PC-9 (cell line): ENCODE data around the gene KLRK1.

Experiments used
- CTCF ChIP-seq: fragments of 200-600 bp; sonication (generic); conservative IDR thresholded peaks from 2 replicates; pipeline ENCODE4 v1.6.1; 2017; ENCODE audit warnings: mixed run types, antibody characterized with exemption, mild to moderate bottlenecking, moderate library complexity
- EZH2 ChIP-seq: fragments of 200-600 bp; sonication (generic); IDR thresholded peaks from 2 replicates; pipeline ENCODE4 v1.8.0; 2017; ENCODE audit warnings: antibody characterized with exemption, low read depth

DNA sequence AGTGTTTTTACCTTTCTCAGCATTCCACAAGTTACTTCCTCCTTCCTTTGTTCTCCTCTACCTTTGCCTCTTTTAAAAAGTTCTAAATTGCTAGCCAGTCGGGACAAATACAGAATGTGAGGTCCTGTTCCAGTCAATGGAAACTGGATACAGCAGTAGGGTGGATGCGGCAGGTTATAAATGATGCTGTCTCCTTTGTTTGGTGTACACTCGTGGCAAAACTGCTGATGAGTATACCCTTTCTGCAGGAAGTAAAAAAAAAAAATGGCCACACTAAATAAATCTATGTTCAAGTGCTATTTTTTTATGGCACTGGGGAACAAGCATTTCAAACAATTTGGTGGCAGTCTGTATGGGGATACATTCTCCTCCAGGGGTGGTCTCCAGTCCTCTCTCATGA lies 27.5 kb downstream of the KLRK1 start:
- no peak for TF ChIP-seq CTCF
- no peak for TF ChIP-seq EZH2
